Sigmoid colon (tissue), 7 donors: ENCODE results near the gene MYO5C. TPM values are rescaled to one million over a fixed set of nuclear protein-coding genes. Genes with fewer than 3 reads are reported as not detected.
"Not testable (repeated sequence)": the region's sequence is repeated elsewhere in the genome, so short reads cannot be mapped to it uniquely, and the experiment has no call there.

Source experiments
- DNase-seq: peaks from one replicate; pipeline ENCODE4 v3.0.0-alpha.2; 2019
- H3K27ac ChIP-seq, 4 donors: fragments of 200-600 bp; sonication (generic); one replicate each; pipeline ENCODE4 v1.5.1; 2016 to 2019; ENCODE audit warnings: mild to moderate bottlenecking in 1 of 4
- H3K27me3 ChIP-seq, 3 donors: fragments of 200-600 bp; sonication (generic); one replicate each; pipeline ENCODE4 v1.5.1; 2019; ENCODE audit warnings: mild to moderate bottlenecking in 1 of 3
- H3K36me3 ChIP-seq, 4 donors: fragments of 200-600 bp; sonication (generic); one replicate each; pipeline ENCODE4 v1.5.1; 2016 to 2019
- H3K4me1 ChIP-seq, 4 donors: fragments of 200-600 bp; sonication (generic); one replicate each; pipeline ENCODE4 v1.5.1; 2017 to 2019
- H3K4me3 ChIP-seq, 4 donors: fragments of 200-600 bp; sonication (generic); one replicate each; pipeline ENCODE4 v1.5.1; 2017 to 2019; ENCODE audit warnings: mild to moderate bottlenecking in 2 of 4, moderate library complexity in 1 of 4
- H3K9me3 ChIP-seq, 4 donors: fragments of 200-600 bp in 3 of 4; sonication (generic) in 3 of 4; one replicate each; pipeline versions ENCODE4 v1.5.1 to v1.6.1; 2013 to 2019
- CTCF ChIP-seq, 4 experiments: fragments of 450-650 bp in 3 of 4; fragments of 200-600 bp in 1 of 4; IDR thresholded peaks; one replicate each; pipeline ENCODE4 v1.5.1; 2016 to 2019; ENCODE audit warnings: antibody characterized with exemption in 4 of 4, mild to moderate bottlenecking in 3 of 4, moderate library complexity in 2 of 4
- EP300 ChIP-seq, 4 donors: sonication (generic); formaldehyde crosslinking; IDR thresholded peaks; one replicate each; pipeline ENCODE4 v1.6.1; 2017; ENCODE audit warnings: antibody characterized with exemption in 4 of 4
- POLR2A ChIP-seq, 2 donors: fragments of 450-650 bp; IDR thresholded peaks; one replicate each; pipeline ENCODE4 v1.6.1; 2016; ENCODE audit warnings: antibody characterized with exemption in 2 of 2, mild to moderate bottlenecking in 2 of 2, moderate library complexity in 2 of 2
- POLR2AphosphoS5 ChIP-seq, 4 donors: sonication (generic); formaldehyde crosslinking; IDR thresholded peaks; one replicate each; pipeline ENCODE4 v1.6.1; 2017; ENCODE audit warnings: antibody characterized with exemption in 4 of 4
- WGBS, 2 donors: extraction: QIAGEN DNeasy Blood & Tissue Kit; methylation state at CpG; one replicate each; pipeline ENCODE4 v1.1.7; 2013; 5-methylcytosine and 5-hydroxymethylcytosine counted together
- intact Hi-C: fragments of 100-400 bp; cut with DNase I; formaldehyde crosslinking; loops from one replicate; pipeline ENCODE4 v1.15.1; 2023
- polyA plus RNA-seq, 3 donors: library from polyadenylated mRNA; stranded (reverse); fragments of 200-250 nt; gene quantifications; one replicate each; pipeline ENCODE4 v1.2.3, GENCODE V29; 2013
- total RNA-seq, 4 donors: library from RNA; depleted of rRNA; stranded (reverse); fragments of >200 nt; gene quantifications; one replicate each; pipeline ENCODE4 v1.1.0, GENCODE V29; 2016
- donor health status: healthy with polysubstance abuse.
- donor health status: Bipolar disorder and iron deficiency.
- donor health status: healthy.

The MYO5C gene
- total and polyA plus RNA-seq, 7 donors: 3.6 to 16.5 (median 11.9) TPM

- Histone ChIP-seq H3K4me3 (no peak overlapping the region), H3K36me3 (no peaks in the 10 kb centered on the region), H3K27ac (peak overlapping the region in 1 of 4 donors; percentile 17), H3K9me3 (no peaks in the 10 kb centered on the region), H3K27me3 (peaks cover 0 to 8% (median 0%) of the 10 kb centered on the region in 3 donors), H3K4me1 (no peaks in the 10 kb centered on the region)
- TF ChIP-seq POLR2AphosphoS5 (IDR thresholded peaks at IDR 0.05) (peak in 1 of 4 donors; percentile 10), EP300 (IDR thresholded peaks at IDR 0.05) (no peak), POLR2A (IDR thresholded peaks at IDR 0.05) (peak in 1 of 2 donors; percentile 8)
- 17 to 66% methylated on average over 13 of the region's 13 CpGs for WGBS, 2 donors
- DNase-seq: no peak
- intact Hi-C loops: no loop called here
Measured at GRCh38 chr15:52288051-52288942, 7.3 kb downstream of the MYO5C start.

DNA sequence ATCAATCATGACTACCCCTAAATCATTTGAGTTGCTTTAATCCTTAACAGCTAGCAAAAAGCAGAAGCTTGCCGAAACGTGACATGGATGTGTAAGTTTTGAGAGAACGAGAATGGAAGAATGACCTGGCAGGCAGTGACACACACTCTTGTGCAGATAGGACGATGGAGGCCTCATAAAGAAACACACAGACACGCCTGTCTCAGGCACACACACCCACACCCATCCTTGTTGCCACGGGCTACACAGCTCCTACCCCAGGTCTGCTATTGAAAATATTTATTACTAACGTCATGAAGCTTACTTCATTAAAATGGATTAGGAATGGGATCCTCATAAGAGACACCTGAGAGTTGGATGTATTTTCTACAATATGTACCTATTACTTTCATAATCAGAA, 8.5 kb downstream of the MYO5C start:
- no peak for TF ChIP-seq POLR2A (IDR thresholded peaks at IDR 0.05)
- TF ChIP-seq CTCF (IDR thresholded peaks at IDR 0.05): no peak
- TF ChIP-seq EP300 (IDR thresholded peaks at IDR 0.05): no peak
- TF ChIP-seq POLR2AphosphoS5 (IDR thresholded peaks at IDR 0.05): no peak
- Histone ChIP-seq H3K4me3 (no peak overlapping the region), H3K9me3 (no peaks in the 10 kb centered on the region), H3K27ac (no peak overlapping the region), H3K27me3 (no peaks in the 10 kb centered on the region), H3K36me3 (no peaks in the 10 kb centered on the region), H3K4me1 (no peaks in the 10 kb centered on the region)
- intact Hi-C loops: no loop called here
- no peak for DNase-seq
- WGBS, 2 donors: 20 to 70% methylated on average over 7 of the region's 7 CpGs

DNA sequence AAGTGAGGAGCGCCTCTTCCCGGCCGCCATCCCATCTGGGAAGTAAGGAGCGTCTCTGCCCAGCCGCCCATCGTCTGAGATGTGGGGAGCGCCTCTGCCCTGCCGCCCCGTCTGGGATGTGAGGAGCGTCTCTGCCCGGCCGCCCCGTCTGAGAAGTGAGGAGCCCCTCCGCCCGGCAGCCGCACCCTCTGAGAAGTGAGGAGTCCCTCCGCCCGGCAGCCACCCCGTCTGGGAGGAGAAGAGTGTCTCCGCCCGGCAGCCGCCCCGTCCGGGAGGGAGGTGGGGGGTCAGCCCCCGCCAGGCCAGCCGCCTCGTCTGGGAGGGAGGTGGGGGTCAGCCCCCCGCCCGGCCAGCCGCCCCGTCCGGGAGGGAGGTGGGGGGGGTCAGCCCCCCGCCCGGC, 9.7 kb downstream of the MYO5C start:
- WGBS, 2 donors: 94 to 96% methylated on average over 32 to 33 of the region's 34 CpGs
- H3K4me3 ChIP-seq, DNase-seq, H3K9me3 ChIP-seq, H3K36me3 ChIP-seq, H3K27ac ChIP-seq, H3K27me3 ChIP-seq, H3K4me1 ChIP-seq, intact Hi-C loops: not testable (repeated sequence)

DNA sequence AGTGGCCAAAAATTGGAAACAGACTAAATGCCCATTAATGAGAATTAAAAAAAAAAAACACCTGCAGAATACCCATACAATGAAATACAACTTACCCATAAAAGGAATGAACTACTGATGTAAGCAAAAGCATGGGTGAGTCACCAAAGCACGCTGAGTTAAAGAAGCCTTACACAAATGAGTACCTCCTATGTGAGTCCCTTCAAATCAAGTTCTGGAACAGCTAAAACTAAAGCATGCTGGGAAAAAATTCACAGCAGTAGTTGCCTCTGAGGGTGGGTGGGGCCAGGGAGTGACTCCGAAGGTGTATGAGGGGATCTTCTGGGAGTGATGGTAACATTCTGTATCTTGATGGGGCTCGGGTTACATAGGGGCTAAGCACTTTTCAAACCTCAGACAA, 11.4 kb downstream of the MYO5C start:
- 81 to 86% methylated on average over 3 of the region's 3 CpGs for WGBS, 2 donors
- H3K36me3 ChIP-seq: no peaks in the 10 kb centered on the region
- intact Hi-C loops: no loop called here
- no peak for DNase-seq
- no peak overlapping the region for H3K27ac ChIP-seq
- H3K9me3 ChIP-seq: no peaks in the 10 kb centered on the region
- no peak for TF ChIP-seq POLR2AphosphoS5 (IDR thresholded peaks at IDR 0.05)
- TF ChIP-seq CTCF (IDR thresholded peaks at IDR 0.05): no peak
- no peak for TF ChIP-seq POLR2A (IDR thresholded peaks at IDR 0.05)
- TF ChIP-seq EP300 (IDR thresholded peaks at IDR 0.05): no peak
- H3K4me1 ChIP-seq: no peaks in the 10 kb centered on the region
- H3K4me3 ChIP-seq: no peak overlapping the region
- H3K27me3 ChIP-seq: no peaks in the 10 kb centered on the region

DNA sequence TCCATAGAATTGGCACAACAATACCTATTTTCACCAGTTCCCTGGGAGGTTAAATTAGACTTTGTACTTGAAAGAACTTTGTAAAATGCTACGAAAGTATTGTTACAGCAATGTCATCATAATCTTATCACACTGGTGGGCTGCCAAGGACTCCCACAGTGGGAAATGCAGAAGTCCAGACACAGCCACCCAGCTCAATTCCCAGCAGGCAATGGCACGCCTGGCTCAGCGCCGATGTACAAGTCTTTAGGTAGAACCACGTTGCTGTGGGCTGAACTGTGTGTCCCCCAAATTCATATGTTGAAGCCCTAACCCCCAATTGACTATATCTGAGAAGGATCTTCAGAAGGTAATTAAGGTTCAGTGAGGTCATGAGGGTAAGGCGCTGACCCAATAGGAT, 12.3 kb downstream of the MYO5C start:
- Histone ChIP-seq H3K36me3 (no peaks in the 10 kb centered on the region), H3K27me3 (no peaks in the 10 kb centered on the region), H3K4me1 (no peaks in the 10 kb centered on the region), H3K27ac (no peak overlapping the region), H3K4me3 (no peak overlapping the region), H3K9me3 (no peaks in the 10 kb centered on the region)
- intact Hi-C loops: no loop called here
- TF ChIP-seq CTCF (IDR thresholded peaks at IDR 0.05) (no peak), POLR2AphosphoS5 (IDR thresholded peaks at IDR 0.05) (no peak), POLR2A (IDR thresholded peaks at IDR 0.05) (no peak), EP300 (IDR thresholded peaks at IDR 0.05) (no peak)
- whole genome bisulfite sequencing, 2 donors: 87 to 94% methylated on average over 6 of the region's 6 CpGs
- DNase-seq: no peak
